GM18498 (cell line): ENCODE data around the gene UBA3.

Source experiments
- ATAC-seq: cut with Tn5 transposase; IDR thresholded peaks from one replicate; pipeline ENCODE4 v1.9.1; 2021; ENCODE audit warnings: mild to moderate bottlenecking, moderate library complexity; ENCODE audit not compliant: unreplicated experiment

The UBA3 gene

GRCh38 chr3:69013253-69014021, 66.7 kb downstream of the UBA3 start, which contains the start of gene EOGT:
Gene EOGT (minus strand): TSS chr3:69013684. CDS start chr3:69009846, 3,838 bp downstream.
- peak; percentile 89 for ATAC-seq

GRCh38 chr3:69012800-69013252, 67.3 kb downstream of the UBA3 start:
- peak; percentile 41 for ATAC-seq

GRCh38 chr3:69012100-69012799, 67.9 kb downstream of the UBA3 start:
- no peak for ATAC-seq

- no peak for ATAC-seq
Observed at GRCh38 chr3:69011096-69011730, 69.0 kb downstream of the UBA3 start.

- no peak for ATAC-seq
Observed at GRCh38 chr3:69009559-69010410, 70.4 kb downstream of the UBA3 start.

GRCh38 chr3:69008980-69009379, 71.2 kb downstream of the UBA3 start:
- ATAC-seq = no peak

- ATAC-seq = no peak
Observed at GRCh38 chr3:69005791-69006482, 74.2 kb downstream of the UBA3 start.

GRCh38 chr3:69005071-69005790, 74.9 kb downstream of the UBA3 start:
- no peak for ATAC-seq
